HK-2 (cell line): ENCODE data around the gene ALOXE3.

ENCODE experiments used
- DNase-seq: peaks from one replicate; pipeline ENCODE4 v3.0.0-alpha.2; 2018; ENCODE audit not compliant: unreplicated experiment

The ALOXE3 gene

DNA sequence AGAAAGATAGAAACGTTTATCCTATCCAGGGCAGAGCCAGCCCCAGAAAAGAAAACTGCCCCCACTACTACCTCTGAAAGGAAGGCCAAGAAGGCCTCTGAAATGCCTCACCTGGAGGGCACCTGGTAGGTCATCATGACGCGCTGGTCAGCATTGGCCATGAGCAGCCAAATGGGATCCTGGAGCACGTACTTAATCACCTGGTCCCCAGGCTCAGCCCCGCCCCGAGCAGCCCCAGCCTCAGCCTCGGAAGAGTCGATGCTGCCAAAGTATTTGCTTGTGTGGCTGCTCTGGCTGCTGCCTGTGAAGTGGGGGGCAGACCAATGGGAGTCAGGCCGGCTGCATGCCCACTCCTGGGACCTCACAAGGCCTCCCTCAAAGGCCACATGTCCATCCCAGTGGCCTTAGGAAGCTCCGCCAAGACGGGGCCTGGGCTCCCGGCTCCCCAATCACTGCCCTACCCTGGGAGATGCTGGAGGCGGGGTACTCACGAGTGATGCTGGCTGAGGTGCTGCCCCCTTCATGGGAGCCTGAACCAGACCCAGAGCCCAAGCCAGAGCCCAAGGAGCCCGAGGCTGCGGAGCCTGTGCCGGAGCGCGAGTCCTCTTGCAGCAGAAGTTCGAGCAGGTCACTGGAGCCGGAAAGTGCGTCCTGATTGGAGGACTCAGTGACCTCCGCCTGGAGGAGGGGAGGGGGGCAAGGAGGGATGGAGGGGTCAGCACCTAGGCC lies 24.0 kb upstream of the ALOXE3 start:
- DNase-seq, result no peak

DNA sequence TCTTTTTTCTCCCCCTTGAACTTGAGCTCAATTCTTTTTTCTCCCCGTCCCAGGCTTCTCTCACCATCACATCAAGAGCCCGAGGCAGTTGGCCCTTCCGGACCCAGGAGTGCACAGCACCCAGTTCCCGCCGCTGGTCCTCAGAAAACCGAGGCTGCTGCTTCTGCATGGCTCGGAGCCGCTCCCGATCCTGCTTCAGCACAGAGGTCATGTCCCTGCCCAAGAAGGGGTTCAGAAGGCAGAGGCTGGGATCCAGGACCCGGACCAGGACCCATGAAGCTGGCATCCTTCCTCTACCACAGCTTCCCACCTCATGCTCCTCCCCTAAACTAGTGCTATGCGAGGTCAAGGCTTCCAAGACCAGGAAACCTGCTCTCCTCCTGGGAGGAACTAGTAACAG lies 23.4 kb upstream of the ALOXE3 start:
- no peak for DNase-seq

DNA sequence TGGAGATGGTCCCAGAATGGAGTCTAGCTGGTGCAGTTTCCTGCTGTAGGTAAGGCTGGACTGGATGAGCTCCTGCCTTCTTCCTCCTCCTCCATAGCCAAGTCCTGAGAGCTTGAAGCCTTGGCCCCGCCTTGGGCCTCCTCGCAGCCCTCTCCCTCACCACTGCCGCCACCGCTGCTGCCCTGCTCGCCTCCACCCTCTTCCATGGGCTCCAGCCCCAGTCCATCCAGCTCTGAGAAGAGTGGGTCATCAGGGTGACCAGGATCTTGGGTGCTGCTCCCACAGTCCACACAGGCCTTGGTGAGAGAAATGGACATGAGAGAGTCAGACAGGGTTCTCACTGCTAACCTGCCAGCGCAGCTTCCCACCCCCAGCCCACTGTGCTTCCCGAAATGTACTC lies 22.7 kb upstream of the ALOXE3 start:
- DNase-seq, result no peak

- no peak for DNase-seq
Measured at GRCh38 chr17:8140065-8141029, 22.0 kb upstream of the ALOXE3 start.

- DNase-seq, result peak; percentile 100
Measured at GRCh38 chr17:8138672-8139371, 20.5 kb upstream of the ALOXE3 start.

DNA sequence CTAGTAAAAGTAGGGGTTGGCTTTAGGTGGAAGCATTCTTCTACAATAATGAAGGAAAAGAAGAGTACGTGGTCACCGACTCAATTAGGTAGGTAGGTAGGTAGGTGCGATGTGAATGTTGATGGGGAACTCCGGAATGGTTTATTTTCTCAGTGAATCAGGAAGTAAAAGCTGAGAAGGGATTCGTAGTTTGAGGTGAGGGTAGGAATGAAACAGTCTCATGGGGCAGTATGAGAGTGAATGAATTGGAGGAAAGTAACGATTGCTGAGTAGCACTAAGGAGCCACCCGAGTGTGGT lies 20.0 kb upstream of the ALOXE3 start:
- DNase-seq, result no peak

DNA sequence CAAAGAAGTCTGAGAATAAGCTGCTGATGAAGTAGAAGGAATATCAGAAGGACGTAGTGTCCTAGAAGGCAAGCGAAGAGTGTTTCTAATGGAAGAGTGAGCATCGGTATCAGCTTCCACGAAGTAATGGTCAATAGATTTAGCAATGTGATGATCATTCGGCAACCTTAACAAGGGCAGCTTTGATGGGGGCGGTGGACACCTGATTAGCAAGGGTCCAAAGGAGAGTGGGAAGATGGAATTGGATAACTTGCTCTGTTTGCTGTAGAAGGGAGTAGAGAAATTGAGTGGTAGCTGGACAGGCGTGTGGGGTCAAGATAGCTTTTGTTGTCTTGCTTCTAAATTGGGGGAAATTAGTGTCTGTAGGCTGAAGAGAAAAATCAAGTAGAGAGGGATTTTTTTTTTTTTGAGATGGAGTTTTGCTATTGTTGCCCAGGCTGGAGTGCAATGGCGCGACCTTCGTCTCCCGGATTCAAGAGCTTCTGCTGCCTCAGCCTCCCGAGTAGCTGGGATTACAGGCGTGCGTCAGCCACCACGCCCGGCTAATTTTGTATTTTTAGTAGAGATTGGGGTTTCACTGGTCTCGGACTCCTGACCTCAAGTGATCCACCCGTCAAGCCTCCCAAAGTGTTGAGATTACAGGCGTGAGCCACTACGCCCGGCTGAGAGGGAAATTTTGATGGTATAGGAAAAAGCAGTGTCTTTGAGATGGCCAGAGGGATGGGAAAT lies 19.5 kb upstream of the ALOXE3 start:
- peak; percentile 20 for DNase-seq

- no peak for DNase-seq
Measured at GRCh38 chr17:8133941-8134340, 15.6 kb upstream of the ALOXE3 start.

GRCh38 chr17:8133399-8133798 lies 15.1 kb upstream of the ALOXE3 start:
- no peak for DNase-seq

GRCh38 chr17:8131844-8132441 lies 13.6 kb upstream of the ALOXE3 start:
- peak; percentile 32 for DNase-seq

DNA sequence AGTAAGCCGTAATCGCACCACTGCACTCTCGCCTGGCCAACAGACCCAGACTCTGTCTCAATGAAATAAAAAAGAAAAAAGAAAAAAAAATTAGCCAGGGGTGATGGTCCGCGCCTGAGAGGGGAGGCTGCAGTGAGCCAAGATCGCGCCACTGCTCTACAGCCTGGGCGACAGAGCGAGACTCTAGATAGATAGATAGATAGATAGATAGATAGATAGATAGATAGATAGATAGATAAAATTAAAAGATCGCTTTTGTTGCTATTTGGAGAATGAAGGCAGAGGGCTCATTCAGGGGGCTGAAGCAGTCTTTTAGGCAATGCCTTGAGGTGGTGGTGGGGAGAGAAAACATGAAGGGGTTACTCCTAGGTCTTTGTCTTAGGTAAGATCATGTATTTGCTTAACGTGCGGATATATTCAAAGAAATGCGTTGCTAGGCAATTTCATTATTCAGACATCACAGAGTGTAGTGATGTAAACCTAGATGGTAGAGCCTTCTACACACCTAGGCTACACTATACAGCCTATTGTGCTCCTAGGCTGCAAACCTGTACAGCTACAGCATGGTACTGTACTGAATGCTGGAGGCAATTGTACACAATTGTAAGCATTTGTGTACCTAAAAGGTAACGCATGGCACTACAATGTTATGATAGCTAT lies 9.9 kb upstream of the ALOXE3 start:
- no peak for DNase-seq

GRCh38 chr17:8126491-8127066 lies 8.3 kb upstream of the ALOXE3 start:
- peak; percentile 54 for DNase-seq

DNA sequence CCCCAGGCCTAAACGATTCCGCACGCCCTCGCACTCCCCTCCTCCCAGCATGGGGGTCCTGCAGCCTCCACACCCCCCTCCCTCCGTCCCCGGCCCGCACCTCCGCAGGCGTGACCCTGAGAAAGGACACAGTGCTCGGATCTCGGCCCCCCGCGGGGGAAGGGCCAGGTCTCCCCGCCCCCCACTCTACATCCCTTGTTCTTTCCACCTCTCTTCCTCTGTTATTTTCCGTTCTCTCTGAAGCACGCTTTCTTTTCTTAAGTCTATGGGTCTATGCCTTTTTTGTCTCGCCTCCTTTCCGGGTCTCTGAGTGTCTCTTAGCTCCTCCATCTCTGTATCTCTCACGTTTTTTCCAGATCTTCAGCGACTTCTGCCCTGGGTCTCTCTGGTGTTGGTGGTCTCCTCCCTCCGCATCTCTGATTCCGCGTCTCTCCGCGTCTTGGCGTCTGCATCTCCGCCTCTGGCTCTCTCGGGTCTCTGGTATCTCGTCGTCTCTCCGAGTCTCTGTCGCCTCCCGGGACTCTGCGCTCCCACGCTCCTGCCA lies 7.7 kb upstream of the ALOXE3 start:
- DNase-seq, result peak; percentile 50

DNA sequence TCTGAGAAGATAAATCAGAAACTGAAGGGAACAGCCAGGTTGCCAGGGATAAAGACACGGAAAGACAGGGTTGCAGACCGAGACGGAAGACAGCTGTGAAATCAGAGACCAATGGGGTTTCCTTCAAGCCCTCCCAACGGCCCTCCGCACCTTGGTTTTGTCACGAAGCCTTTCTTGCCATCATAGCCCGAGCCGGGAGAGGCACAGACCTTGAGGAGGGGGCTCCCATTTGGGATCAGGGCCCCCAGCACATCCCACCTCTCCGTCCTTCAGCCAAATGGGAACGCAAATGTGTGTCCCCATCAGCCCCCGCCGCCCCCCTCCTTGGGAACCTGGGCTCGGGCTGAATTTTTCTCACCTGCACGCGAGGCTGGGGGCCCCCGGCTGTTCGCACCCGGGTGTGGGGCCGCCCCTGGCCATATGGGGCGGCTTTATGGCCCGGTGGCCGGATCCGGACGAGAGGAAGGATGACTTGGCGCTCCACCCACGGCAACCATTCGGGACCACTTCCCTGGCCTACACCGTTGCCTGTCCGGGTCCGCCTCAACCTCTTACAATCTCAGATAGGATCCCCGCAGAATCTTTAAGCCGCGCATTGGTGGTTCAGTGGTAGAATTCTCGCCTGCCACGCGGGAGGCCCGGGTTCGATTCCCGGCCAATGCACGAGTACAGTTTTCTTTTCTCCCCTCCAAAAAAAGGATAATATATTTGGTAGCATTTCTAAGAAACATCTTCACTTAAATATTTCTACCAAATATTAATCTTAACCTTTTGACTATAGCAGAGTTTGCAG lies 7.0 kb upstream of the ALOXE3 start:
- DNase-seq, result peak; percentile 94

DNA sequence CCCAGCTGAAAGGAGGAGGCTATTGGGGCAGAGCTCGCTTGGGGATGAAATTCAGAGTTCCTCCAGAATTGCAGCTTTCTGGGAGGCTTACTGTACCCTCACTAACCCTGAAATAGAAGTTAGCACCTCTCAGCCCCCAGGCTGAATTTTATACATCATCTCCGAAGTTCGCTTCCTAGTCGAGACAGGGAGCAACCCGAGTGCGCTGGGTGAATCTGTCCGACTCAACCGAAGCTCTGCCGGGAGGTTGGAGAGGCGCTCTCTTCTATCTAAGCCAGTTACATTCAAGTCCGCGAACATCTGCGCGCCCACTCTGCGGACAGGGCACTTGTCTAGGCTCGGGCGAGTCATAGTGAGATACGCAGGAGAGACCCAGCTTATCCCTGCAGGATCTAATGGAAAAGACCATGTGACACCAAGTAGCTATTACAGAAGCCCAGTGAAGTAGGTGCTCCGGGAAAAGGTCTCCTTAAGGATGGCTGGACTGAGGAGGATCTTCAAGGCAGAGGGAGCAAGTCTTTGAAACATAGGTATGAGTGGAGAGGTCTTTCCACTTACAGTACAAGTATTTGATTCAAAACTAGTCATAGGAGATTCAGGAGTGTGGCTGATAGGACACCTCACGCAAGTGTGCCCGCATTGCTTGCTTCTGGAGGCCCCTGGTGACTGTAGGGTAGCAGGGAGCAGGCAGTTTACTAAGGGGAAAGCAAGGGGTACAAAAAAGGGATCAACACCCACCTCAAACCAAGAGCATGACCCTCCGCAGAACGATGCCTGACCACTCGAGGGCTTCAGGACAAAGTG lies 6.2 kb upstream of the ALOXE3 start:
- peak; percentile 32 for DNase-seq

DNA sequence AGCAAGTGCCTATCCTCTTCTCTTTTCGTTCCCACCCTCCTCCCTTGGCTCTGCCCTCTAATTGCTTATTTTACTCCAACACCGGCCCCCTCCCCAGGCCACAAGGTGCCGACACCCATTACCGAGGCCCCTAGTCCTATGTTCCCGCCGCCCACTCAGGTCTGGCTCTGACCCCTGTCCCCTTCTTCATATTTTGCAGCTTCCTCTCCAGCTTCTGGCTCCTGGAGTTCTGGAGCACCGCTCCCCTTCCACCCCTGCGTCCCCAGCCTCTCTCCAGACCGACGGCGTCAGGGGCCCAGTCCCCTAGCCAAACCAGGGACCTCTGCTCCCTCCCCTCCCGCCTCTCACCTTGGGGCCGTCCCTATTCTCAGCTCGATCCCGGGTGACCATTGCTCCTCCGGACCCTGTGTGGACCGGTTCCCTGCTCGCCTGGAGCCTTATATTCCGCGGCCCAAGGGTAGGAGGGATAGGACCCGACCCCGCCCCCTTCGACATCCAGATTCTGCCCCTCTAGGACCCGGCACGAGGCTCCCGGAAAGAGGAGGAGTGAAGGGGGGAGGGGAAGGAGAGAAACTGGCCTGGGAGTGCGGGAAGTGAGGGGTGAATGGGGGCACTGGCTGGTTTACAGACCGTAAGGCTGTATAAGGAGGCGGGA lies 5.5 kb upstream of the ALOXE3 start, which contains the start of gene HES7:
TSS of gene HES7 (minus strand) at position 412 of the 655 bp plus-strand sequence. CDS start at position 390, 22 bp downstream.
- peak; percentile 31 for DNase-seq

- DNase-seq, result peak; percentile 22
Measured at GRCh38 chr17:8122924-8123694, 4.8 kb upstream of the ALOXE3 start.
